Endothelial cell of umbilical vein (primary cell): ENCODE results near the gene SIAH2.

ENCODE experiments used
- CTCF ChIP-seq, 2 donors: IDR thresholded peaks; 1 replicate in 1 of 2; 2 replicates in 1 of 2; pipeline ENCODE4 v1.5.1; 2011; ENCODE audit warnings: low read length in 2 of 2, mild to moderate bottlenecking in 2 of 2, moderate library complexity in 2 of 2, control low read depth in 1 of 2, inconsistent platforms in 1 of 2, low read depth in 1 of 2; ENCODE audit not compliant: insufficient read depth in 1 of 2; ENCODE audit errors: extremely low read depth in 1 of 2
- EZH2 ChIP-seq: IDR thresholded peaks from 2 replicates; pipeline ENCODE4 v1.6.1; 2012; ENCODE audit warnings: borderline replicate concordance, low read depth, mild to moderate bottlenecking, moderate library complexity, low read length, inconsistent platforms; ENCODE audit not compliant: severe bottlenecking
- FOS ChIP-seq: IDR thresholded peaks from 2 replicates; pipeline ENCODE4 v1.6.1; 2011; ENCODE audit warnings: mild to moderate bottlenecking, low read length, moderate library complexity, borderline replicate concordance; ENCODE audit not compliant: insufficient read depth
- JUN ChIP-seq: IDR thresholded peaks from 2 replicates; pipeline ENCODE4 v1.6.1; 2011; ENCODE audit warnings: borderline replicate concordance, low read depth; ENCODE audit not compliant: insufficient read length, insufficient read depth
- MAX ChIP-seq: IDR thresholded peaks from 2 replicates; pipeline ENCODE4 v1.6.1; 2011; ENCODE audit not compliant: insufficient read depth, insufficient read length
- MYC ChIP-seq: IDR thresholded peaks from one replicate; pipeline ENCODE4 v1.6.1; 2011; ENCODE audit warnings: mild to moderate bottlenecking, low read depth, low read length
- POLR2A ChIP-seq: IDR thresholded peaks from 2 replicates; pipeline ENCODE4 v1.6.1; 2012; ENCODE audit warnings: low read depth, mild to moderate bottlenecking, control low read depth, low read length
- POLR2AphosphoS5 ChIP-seq: IDR thresholded peaks from 2 replicates; pipeline ENCODE4 v1.6.1; 2012; ENCODE audit warnings: low read depth, mild to moderate bottlenecking, control low read depth, low read length, moderate library complexity; ENCODE audit not compliant: insufficient read depth

DNA sequence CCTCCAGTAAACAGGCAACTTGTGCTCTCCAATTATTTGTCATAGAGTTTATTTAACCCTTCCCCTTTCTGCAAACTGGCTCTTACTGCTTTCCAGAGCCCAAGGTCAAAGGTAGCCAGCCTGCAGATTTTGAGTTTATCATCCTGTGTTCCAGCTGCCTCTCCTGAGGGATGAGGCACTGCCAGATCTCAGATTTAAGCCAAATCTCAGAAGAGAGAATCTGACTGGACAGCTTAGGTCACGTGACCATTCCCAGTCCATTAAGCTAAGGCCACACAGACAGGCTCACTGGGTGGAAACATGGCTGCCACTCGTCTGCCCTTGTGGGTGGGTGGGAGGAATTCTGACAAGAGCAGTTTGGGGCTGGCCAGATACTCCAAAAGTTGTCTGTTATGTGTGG lies 8.6 kb upstream of the SIAH2 start:
- no peak for TF ChIP-seq POLR2A
- TF ChIP-seq FOS = no peak
- TF ChIP-seq EZH2 = no peak
- TF ChIP-seq CTCF (IDR thresholded peaks at IDR 0.05; ENCODE audit: extremely low read depth in 1 of 2, insufficient read depth in 1 of 2, low read depth in 1 of 2, low read length in 2 of 2) = no peak
- TF ChIP-seq POLR2AphosphoS5 = no peak
- no peak for TF ChIP-seq MAX
- TF ChIP-seq MYC = no peak
- no peak for TF ChIP-seq JUN
